Measurements from ENCODE around the gene FGD5.

The FGD5 gene

DNA sequence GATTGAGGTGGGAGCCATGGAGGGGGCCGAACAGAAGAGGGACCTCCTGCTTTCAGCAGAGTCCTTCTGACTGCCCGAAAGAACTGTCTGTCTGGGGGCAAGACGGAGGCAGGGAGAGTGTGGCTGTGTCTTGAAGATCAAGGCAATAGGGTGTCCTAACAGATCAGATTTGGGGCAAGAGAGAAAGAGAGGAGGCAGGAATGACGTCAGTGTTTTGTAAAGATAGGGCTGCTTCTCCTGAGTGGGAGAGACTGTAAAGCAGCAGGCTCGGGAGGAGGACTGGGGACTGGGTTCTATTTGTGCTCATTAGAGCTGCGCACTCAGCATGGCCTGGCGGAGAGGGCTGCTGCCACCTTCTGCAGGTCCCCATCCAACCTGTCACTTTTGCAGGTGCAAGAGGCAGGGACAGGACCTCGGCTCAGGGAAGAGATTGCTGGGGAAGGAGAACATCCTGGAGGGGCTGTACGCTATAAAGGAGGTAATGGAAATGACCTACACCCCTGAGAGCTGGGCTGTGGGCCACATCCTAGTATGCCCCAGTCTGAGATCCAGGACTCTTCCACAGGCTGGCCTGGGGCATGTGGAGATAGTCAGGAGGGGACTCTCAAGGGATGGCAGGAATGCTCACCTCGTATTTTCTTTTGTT lies 29.0 kb upstream of the FGD5 start:
- DNase-seq = no peak

GRCh38 chr3:14791343-14791945 lies 27.3 kb upstream of the FGD5 start:
- peak; percentile 38 for DNase-seq

- DNase-seq = no peak
These were observed 26.1 kb upstream of the FGD5 start for GRCh38 chr3:14792691-14793121.

- no peak for DNase-seq
These were observed 25.5 kb upstream of the FGD5 start for GRCh38 chr3:14793126-14793857.

DNA sequence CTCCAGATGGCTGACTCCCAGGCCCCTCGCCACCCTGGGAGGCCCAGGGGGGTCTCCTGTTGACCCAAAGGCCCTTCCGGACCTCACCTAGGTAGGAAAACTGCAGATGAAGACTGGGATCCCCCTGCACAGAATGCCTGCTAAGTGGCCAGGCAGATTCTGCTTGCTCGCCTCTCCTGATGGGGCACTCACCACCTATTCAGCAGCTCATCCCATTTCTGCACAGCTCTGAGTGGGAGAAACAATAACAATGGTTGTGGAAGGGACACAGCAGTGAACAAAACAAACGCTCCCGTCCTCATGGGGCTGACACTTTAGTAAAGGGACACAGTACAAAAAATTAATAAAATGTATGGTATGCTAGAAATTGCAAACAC lies 24.9 kb upstream of the FGD5 start:
- no peak for DNase-seq

DNA sequence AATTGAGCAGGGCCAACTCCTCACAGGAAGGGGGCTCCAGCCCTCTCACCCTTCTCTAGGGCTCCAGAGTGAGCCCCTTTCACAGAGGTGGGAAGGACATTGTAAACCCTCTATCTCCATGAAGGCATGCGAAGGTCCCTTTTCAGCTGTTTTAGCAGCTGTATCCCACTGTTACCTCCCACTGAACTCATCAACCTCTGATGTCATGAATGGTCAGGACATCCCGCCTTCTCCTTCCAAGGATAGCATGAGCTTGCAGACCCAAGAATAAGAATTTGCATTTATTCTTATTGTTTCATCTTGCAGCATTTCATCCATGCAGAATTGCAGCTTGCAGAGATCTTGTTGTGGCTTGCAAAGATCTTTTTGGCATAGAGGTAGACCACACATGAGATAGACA lies 24.3 kb upstream of the FGD5 start:
- DNase-seq = no peak

- DNase-seq = no peak
These were observed 22.8 kb upstream of the FGD5 start for GRCh38 chr3:14795996-14796395.

DNA sequence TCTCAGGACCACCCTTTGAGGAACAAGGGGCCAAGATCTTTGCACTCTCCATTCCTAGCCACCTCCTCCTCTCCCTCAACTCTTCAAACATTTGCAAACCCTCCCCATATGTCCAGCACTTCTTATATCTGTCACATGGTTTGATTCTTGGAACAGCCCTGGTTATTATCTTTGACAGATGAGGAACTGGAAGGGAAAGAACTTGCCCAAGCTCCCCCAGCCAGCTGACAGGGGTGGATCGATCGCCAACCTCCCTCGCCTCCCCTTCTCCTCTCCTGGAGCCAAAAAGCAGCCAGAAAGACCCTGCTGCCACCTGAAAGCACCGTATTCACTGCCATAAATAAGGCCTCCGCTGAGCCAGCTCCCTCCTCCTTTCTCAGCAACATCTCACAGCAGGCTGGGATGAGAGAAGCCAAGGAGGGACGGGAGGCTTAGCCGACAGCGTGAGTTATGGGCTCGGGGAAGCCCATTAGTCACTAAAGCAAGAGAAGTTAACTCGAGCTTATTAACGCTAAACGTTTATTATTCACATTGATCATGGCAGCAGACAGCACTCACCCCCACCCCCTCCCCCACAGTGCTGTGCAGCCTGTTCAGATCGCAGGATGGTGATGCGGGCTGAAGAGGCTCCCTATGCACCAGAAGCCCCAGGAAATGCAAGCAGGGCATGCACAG lies 22.2 kb upstream of the FGD5 start:
- DNase-seq = no peak

DNA sequence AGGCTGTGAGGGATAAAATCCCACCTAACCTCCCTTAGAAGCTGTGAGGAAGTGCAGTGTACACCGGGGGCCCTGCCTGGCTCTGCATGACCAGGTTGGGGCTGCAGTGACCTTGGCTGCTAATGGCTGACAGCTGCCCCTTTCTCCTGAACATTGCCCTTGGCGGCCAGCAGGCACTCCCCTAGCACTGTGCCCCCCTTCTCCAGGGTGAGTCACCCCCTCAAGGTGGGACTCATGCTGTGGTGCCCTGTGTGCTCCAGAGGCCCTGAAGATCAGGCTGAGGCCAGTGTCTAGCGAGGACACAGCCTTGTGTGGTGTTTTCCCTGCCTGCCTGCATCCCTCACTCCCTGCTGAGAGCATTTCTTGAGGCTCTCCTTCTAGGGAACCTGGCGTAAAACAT lies 21.0 kb upstream of the FGD5 start:
- DNase-seq = no peak

GRCh38 chr3:14798231-14798630 lies 20.5 kb upstream of the FGD5 start:
- DNase-seq = no peak

DNA sequence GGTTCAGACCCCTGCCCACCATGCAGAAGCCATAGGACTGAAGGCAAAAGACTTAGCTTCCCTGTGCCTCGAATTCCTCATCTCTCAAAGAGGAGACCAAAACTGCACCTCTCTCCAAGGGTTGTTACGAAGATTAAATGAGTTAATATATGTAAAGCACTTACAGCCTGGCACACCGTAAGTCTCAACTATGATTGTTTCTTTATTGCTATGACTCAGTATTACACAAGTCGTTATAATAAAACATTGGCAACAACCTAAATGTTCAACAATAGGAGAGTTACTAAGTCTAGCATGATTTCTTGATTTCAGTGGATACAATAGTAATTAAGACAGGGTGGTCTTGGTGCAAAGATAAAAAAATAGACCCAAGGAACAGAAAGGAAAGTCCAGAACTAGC lies 19.6 kb upstream of the FGD5 start:
- no peak for DNase-seq

GRCh38 chr3:14801031-14801430 lies 17.7 kb upstream of the FGD5 start:
- DNase-seq = no peak

DNA sequence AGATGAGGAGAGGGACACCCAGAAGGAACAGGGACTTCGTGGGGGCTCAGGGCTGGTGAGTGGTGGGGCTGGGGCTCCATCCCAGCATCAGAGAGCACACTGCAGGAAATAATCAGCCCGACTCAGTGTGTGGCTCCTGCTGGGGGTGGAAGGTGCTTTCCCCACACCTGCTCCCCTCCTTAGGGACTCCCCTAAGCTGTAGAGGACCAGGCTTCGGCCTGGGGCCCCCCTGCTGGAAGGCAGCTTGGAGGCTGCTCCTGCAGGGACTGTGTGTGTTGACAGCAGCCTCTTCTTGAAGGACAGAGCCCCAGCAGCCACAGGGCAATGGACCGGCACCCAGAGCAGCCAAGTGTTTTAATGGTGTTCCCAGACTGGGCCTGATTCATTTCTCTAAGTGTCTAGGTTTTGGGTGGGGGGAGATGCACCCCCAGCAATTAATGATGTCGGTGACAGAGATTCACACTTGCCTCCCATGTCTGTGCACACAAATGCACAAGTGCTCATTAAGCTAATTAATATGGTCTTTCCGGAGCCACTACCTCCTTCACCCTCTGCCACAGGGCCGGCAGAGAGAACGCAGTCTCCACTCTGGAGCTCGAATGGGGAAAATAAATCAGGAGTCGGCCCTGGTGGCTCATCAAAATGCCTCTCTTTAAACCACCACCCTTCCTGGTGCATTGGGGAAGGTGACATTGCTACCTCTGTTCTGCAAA lies 16.9 kb upstream of the FGD5 start:
- DNase-seq = no peak

DNA sequence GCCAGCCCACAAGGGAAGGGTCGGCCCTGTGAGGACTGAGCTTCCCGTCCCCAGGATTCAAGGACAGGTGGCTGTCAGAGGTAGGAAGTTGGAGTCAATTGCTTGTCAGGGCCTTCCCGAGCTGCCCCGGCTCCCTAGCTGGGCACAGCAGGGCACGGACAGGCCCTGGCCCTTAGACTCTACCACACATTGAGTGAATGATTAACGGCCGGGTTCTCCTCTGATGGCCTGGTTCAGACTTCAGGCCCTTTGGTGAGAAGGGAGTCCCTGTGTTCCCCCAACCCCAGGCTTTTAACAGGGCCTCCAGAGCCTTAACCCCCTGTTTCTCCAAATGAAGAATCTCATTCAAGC lies 16.4 kb upstream of the FGD5 start:
- DNase-seq = no peak

DNA sequence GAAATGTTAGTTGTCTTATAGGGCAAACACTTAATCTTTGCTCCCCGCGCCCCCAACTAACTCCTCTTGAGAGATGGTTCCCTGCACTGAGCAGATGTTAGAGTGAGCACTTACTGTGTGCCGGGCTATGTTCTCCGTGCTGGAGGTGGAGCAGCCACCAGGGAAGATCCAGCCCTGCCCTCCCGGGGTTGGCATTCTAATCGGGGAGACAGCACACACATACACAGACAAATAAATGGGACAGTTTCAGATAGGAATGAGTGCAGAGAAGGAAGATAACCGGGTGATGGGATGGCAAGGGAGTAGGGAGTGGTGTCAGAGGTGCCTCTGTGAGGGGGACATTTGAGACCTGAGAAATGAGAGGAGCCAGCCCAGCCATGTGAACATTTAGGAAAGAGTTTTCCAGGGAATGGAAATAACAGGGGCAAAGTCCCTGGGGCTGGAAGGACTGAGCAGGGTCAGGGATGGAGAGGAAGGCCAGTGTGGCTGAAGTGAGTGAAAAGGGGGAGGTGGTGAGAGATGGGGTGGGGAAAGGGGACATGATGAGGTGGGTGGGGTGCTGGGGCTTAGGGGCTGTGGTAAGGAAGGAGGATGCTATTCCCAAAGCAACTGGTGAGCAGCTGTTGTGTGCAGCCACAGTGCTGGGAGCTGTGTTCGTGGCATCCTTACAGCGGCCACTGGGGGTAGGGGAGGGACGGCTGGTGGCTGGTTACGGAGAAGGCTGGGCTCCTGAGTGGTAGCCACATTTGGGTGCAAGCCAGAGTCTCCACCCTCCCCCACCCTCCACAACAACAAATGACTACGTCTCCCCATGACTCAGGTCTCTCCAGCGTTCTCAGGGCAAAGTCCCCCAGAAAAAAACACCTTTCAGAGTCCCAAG lies 15.4 kb upstream of the FGD5 start:
- no peak for DNase-seq

- no peak for DNase-seq
These were observed 14.6 kb upstream of the FGD5 start for GRCh38 chr3:14803981-14804834.

GRCh38 chr3:14804835-14805780 lies 13.7 kb upstream of the FGD5 start:
- DNase-seq = no peak

GRCh38 chr3:14805961-14806537 lies 12.7 kb upstream of the FGD5 start:
- no peak for DNase-seq

DNA sequence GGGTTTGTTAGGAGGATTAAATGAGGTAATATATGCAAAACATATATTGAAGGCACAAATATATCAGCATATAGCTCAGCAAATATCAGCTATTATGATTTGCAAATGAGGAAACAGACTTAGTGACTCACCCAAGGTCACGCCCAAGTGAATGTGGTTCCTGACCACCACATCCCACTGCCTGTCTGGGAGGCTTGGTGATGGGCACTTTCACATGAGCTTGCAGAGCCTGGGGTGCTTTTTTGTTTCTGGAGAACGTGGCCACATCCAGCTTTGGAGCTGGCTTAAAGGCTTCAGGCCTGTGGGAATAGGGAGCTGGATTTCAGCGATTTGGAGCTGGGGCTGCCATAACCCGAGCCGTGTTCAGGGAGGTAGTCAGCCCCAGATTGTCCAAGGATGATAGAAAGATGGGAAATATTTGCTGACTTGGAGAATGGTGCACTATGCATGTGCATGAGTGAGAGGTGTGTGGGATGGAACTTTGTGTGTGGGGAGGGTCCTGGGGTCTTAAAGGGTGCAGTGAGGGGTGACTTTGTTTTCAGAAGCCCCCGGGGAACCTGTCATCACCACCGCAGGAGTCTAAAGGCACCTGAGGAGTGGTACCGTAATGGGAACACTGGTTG lies 12.0 kb upstream of the FGD5 start:
- peak; percentile 2 for DNase-seq
